CD14-positive monocyte (primary cell): Measurements from ENCODE around the gene NMNAT3. TPM values are rescaled to one million over a fixed set of nuclear protein-coding genes. Genes with fewer than 3 reads are reported as not detected.
"Not testable (repeated sequence)": the region's sequence is repeated elsewhere in the genome, so short reads cannot be mapped to it uniquely, and the experiment has no call there.

Experiments
- DNase-seq, 3 donors: peaks; one replicate each; pipeline ENCODE4 v3.0.0-alpha.2; 2011 to 2022
- H2AFZ ChIP-seq: 2 replicates; pipeline ENCODE4 v1.6.0; 2012; ENCODE audit warnings: mild to moderate bottlenecking, low read depth, low read length, inconsistent platforms; ENCODE audit not compliant: insufficient read depth, poor library complexity, severe bottlenecking
- H3K27ac ChIP-seq, 2 donors: 1 replicate in 1 of 2; 2 replicates in 1 of 2; pipeline ENCODE4 v1.5.1; 2012 to 2013; ENCODE audit warnings: low read length in 2 of 2, control low read depth in 1 of 2, inconsistent platforms in 1 of 2, low read depth in 1 of 2, mild to moderate bottlenecking in 1 of 2
- H3K27me3 ChIP-seq, 2 donors: one replicate each; pipeline versions ENCODE4 v1.6.0 to v1.6.1; 2011 to 2013; ENCODE audit warnings: low read length in 2 of 2; ENCODE audit not compliant: control insufficient read depth in 2 of 2, insufficient read depth in 2 of 2
- H3K36me3 ChIP-seq, 2 donors: replicated peaks in 1 of 2; 1 replicate in 1 of 2; 2 replicates in 1 of 2; pipeline versions ENCODE4 v1.5.1 to v1.6.1; 2012 to 2013; ENCODE audit warnings: low read length in 2 of 2, control low read depth in 1 of 2, inconsistent platforms in 1 of 2, mild to moderate bottlenecking in 1 of 2; ENCODE audit not compliant: insufficient read depth in 2 of 2, control insufficient read depth in 1 of 2
- H3K4me1 ChIP-seq, 2 donors: 1 replicate in 1 of 2; 2 replicates in 1 of 2; pipeline versions ENCODE4 v1.5.1 to v1.6.1; 2012 to 2013; ENCODE audit warnings: low read length in 2 of 2, control low read depth in 1 of 2, inconsistent platforms in 1 of 2, mild to moderate bottlenecking in 1 of 2, moderate library complexity in 1 of 2; ENCODE audit not compliant: insufficient read depth in 2 of 2, control insufficient read depth in 1 of 2
- H3K4me2 ChIP-seq: replicated peaks from 2 replicates; pipeline ENCODE3; 2012; ENCODE audit warnings: low read length, moderate library complexity, mild to moderate bottlenecking; ENCODE audit not compliant: poor library complexity, severe bottlenecking; ENCODE audit errors: extremely low read depth
- H3K4me3 ChIP-seq, 3 experiments: fragments of 200-600 bp in 1 of 3; sonication (generic) in 1 of 3; replicated peaks in 1 of 3; 1 replicate in 2 of 3; 2 replicates in 1 of 3; pipeline ENCODE4 v1.5.1; 2011 to 2013; ENCODE audit warnings: low read length in 3 of 3, mild to moderate bottlenecking in 3 of 3, control low read depth in 2 of 3, low read depth in 2 of 3, inconsistent platforms in 1 of 3, moderate library complexity in 1 of 3
- H3K79me2 ChIP-seq: 2 replicates; pipeline ENCODE4 v1.6.0; 2012; ENCODE audit warnings: mild to moderate bottlenecking, control low read depth, inconsistent platforms, low read length, moderate library complexity; ENCODE audit not compliant: insufficient read depth
- H3K9ac ChIP-seq: 2 replicates; pipeline ENCODE4 v1.6.0; 2017; ENCODE audit warnings: low read length, mild to moderate bottlenecking; ENCODE audit not compliant: insufficient read depth, poor library complexity, severe bottlenecking
- H3K9me3 ChIP-seq, 2 donors: replicated peaks in 1 of 2; 1 replicate in 1 of 2; 2 replicates in 1 of 2; pipeline versions ENCODE4 v1.5.1 to v1.6.1; 2012 to 2013; ENCODE audit warnings: low read length in 2 of 2, control low read depth in 1 of 2; ENCODE audit not compliant: control insufficient read depth in 1 of 2, insufficient read depth in 1 of 2
- H4K20me1 ChIP-seq: 2 replicates; pipeline ENCODE4 v1.6.0; 2012; ENCODE audit warnings: mild to moderate bottlenecking, low read length, control low read depth, moderate library complexity; ENCODE audit not compliant: insufficient read depth
- H3K27ac Mint-ChIP-seq, 7 donors: one replicate each; pipeline ENCODE4 v1.8.0; 2020; ENCODE audit warnings: mild to moderate bottlenecking in 7 of 7, mixed read lengths in 7 of 7, moderate library complexity in 6 of 7, inconsistent platforms in 2 of 7
- H3K27me3 Mint-ChIP-seq, 3 donors: one replicate each; pipeline ENCODE4 v1.8.0; 2021 to 2022; ENCODE audit warnings: low read depth in 3 of 3, mild to moderate bottlenecking in 3 of 3, mixed read lengths in 3 of 3, moderate library complexity in 3 of 3, inconsistent platforms in 1 of 3
- H3K36me3 Mint-ChIP-seq, 2 donors: one replicate each; pipeline ENCODE4 v1.8.0; 2020; ENCODE audit warnings: mixed read lengths in 2 of 2, inconsistent platforms in 1 of 2, mild to moderate bottlenecking in 1 of 2
- H3K4me1 Mint-ChIP-seq: one replicate; pipeline ENCODE4 v1.8.0; 2020; ENCODE audit warnings: mild to moderate bottlenecking, mixed read lengths
- H3K4me3 Mint-ChIP-seq, 2 donors: one replicate each; pipeline ENCODE4 v1.8.0; 2020; ENCODE audit warnings: mild to moderate bottlenecking in 2 of 2, mixed read lengths in 2 of 2, moderate library complexity in 1 of 2
- H3K9me3 Mint-ChIP-seq, 7 donors: one replicate each; pipeline ENCODE4 v1.8.0; 2020 to 2022; ENCODE audit warnings: mixed read lengths in 7 of 7, mild to moderate bottlenecking in 6 of 7, moderate library complexity in 6 of 7, inconsistent platforms in 2 of 7
- CTCF ChIP-seq: fragments of 200-600 bp; IDR thresholded peaks from one replicate; pipeline ENCODE4 v1.8.0; 2022; ENCODE audit warnings: antibody characterized with exemption, mild to moderate bottlenecking
- WGBS: methylation state at CpG from one replicate; pipeline ENCODE4 v1.1.5; 2013; ENCODE audit warnings: missing lambda C conversion rate; ENCODE audit not compliant: insufficient coverage; 5-methylcytosine and 5-hydroxymethylcytosine counted together
- intact Hi-C, 2 donors: fragments of 100-400 bp; cut with micrococcal nuclease; formaldehyde crosslinking; loops; one replicate each; pipeline versions ENCODE4 v1.15.0 to v1.15.1; 2023
- polyA plus RNA-seq, 3 donors: library from polyadenylated mRNA; depleted of rRNA in 1 of 3; unstranded in 2 of 3; stranded (reverse) in 1 of 3; fragments of 300-500 nt in 2 of 3; fragments of >200 nt in 1 of 3; fragmentation: Illumina TruSeq in 2 of 3; gene quantifications; 1 replicate in 2 of 3; 2 replicates in 1 of 3; pipeline ENCODE4 v1.2.3, GENCODE V29; 2012 to 2021

The NMNAT3 gene
- polyA plus RNA-seq, 3 donors: 1.4 to 5.7 (median 2.9) TPM

GRCh38 chr3:139601191-139601961, 76.4 kb downstream of the NMNAT3 start:
- no peak overlapping the region for H3K4me2 ChIP-seq
- no peaks in the 10 kb centered on the region for H3K27me3 ChIP-seq
- no peak overlapping the region for H3K27ac ChIP-seq
- 100% methylated on average over 1 of the region's 5 CpGs for WGBS
- Mint-ChIP-seq H3K4me1 (peaks cover 20% of the 10 kb centered on the region), H3K36me3 (no peaks in the 10 kb centered on the region), H3K4me3 (no peak overlapping the region), H3K27ac (no peak overlapping the region), H3K9me3 (no peaks in the 10 kb centered on the region), H3K27me3 (no peaks in the 10 kb centered on the region)
- no peak for TF ChIP-seq CTCF
- H3K9ac ChIP-seq: no peak overlapping the region
- H3K36me3 ChIP-seq: no peaks in the 10 kb centered on the region
- no peaks in the 10 kb centered on the region for H3K79me2 ChIP-seq
- intact Hi-C loops: no loop called here
- peaks cover 0 to 6% of the 10 kb centered on the region in 2 donors for H3K4me1 ChIP-seq
- H3K9me3 ChIP-seq: no peaks in the 10 kb centered on the region
- DNase-seq: peak in 2 of 3 donors; percentile 3 to 20
- no peaks in the 10 kb centered on the region for H4K20me1 ChIP-seq
- no peak overlapping the region for H3K4me3 ChIP-seq
- no peak overlapping the region for H2AFZ ChIP-seq

GRCh38 chr3:139597947-139598346, 79.8 kb downstream of the NMNAT3 start:
- H3K27ac ChIP-seq: no peak overlapping the region
- H3K4me3 ChIP-seq: no peak overlapping the region
- TF ChIP-seq CTCF: no peak
- Mint-ChIP-seq H3K27me3 (no peaks in the 10 kb centered on the region), H3K27ac (no peak overlapping the region), H3K4me3 (no peak overlapping the region), H3K4me1 (peaks cover 20% of the 10 kb centered on the region), H3K9me3 (peaks cover 0 to 7% (median 2%) of the 10 kb centered on the region in 7 donors), H3K36me3 (no peaks in the 10 kb centered on the region)
- peaks cover 0 to 6% of the 10 kb centered on the region in 2 donors for H3K4me1 ChIP-seq
- no peaks in the 10 kb centered on the region for H3K9me3 ChIP-seq
- no peak for DNase-seq
- intact Hi-C loops: no loop called here
- no peak overlapping the region for H3K4me2 ChIP-seq
- H2AFZ ChIP-seq: no peak overlapping the region
- no peaks in the 10 kb centered on the region for H3K79me2 ChIP-seq
- no peaks in the 10 kb centered on the region for H3K36me3 ChIP-seq
- no peaks in the 10 kb centered on the region for H3K27me3 ChIP-seq
- no peaks in the 10 kb centered on the region for H4K20me1 ChIP-seq
- no CpG with 5 or more reads among the region's 1 CpG for WGBS
- H3K9ac ChIP-seq: no peak overlapping the region

GRCh38 chr3:139591186-139591585, 86.6 kb downstream of the NMNAT3 start:
- WGBS: no CpG with 5 or more reads among the region's 22 CpGs
- H3K27me3 ChIP-seq, H3K36me3 Mint-ChIP-seq, H3K4me3 Mint-ChIP-seq, DNase-seq, H3K4me1 ChIP-seq, H3K27ac ChIP-seq, H3K27ac Mint-ChIP-seq, H3K27me3 Mint-ChIP-seq, H3K79me2 ChIP-seq, H2AFZ ChIP-seq, H3K9ac ChIP-seq, H3K4me3 ChIP-seq, H3K9me3 Mint-ChIP-seq, intact Hi-C loops, H3K9me3 ChIP-seq, H3K36me3 ChIP-seq, H3K4me2 ChIP-seq, H4K20me1 ChIP-seq: not testable (repeated sequence)
- H3K4me1 Mint-ChIP-seq: peaks cover 11% of the 10 kb centered on the region
